Endodermal cell (in vitro differentiated cells): ENCODE results near the gene NODAL. TPM values are rescaled to one million over a fixed set of nuclear protein-coding genes. Genes with fewer than 3 reads are reported as not detected.

Experiments used
- DNase-seq: peaks from one replicate; pipeline ENCODE4 v3.0.0-alpha.2; 2017
- H3K27ac ChIP-seq: 2 replicates; pipeline ENCODE4 v1.5.1; 2013; ENCODE audit warnings: mild to moderate bottlenecking, low read depth, low read length, moderate library complexity
- H3K27me3 ChIP-seq: 2 replicates; pipeline ENCODE4 v1.6.1; 2013; ENCODE audit warnings: mild to moderate bottlenecking, low read length, moderate library complexity; ENCODE audit not compliant: insufficient read depth, control insufficient read depth, poor library complexity, severe bottlenecking
- H3K36me3 ChIP-seq: 2 replicates; pipeline ENCODE4 v1.7.0; 2013; ENCODE audit warnings: mild to moderate bottlenecking, low read length, moderate library complexity; ENCODE audit not compliant: control insufficient read depth, insufficient read depth
- H3K4me1 ChIP-seq: one replicate; pipeline ENCODE4 v1.7.0; 2013; ENCODE audit warnings: low read length; ENCODE audit not compliant: control insufficient read depth, insufficient read depth
- H3K4me3 ChIP-seq: 2 replicates; pipeline ENCODE4 v1.5.1; 2013; ENCODE audit warnings: mild to moderate bottlenecking, low read length, moderate library complexity
- H3K9ac ChIP-seq: 2 replicates; pipeline ENCODE4 v1.6.1; 2013; ENCODE audit warnings: mild to moderate bottlenecking, low read length, moderate library complexity; ENCODE audit not compliant: poor library complexity, severe bottlenecking; ENCODE audit errors: extremely low read depth
- H3K9me3 ChIP-seq: 2 replicates; pipeline ENCODE4 v1.6.1; 2013; ENCODE audit warnings: mild to moderate bottlenecking, low read length, moderate library complexity; ENCODE audit not compliant: control insufficient read depth
- H3K27ac Mint-ChIP-seq: 2 replicates; pipeline ENCODE4 v1.8.0; 2020; ENCODE audit warnings: mixed read lengths
- H3K27me3 Mint-ChIP-seq: 2 replicates; pipeline ENCODE4 v1.8.0; 2021; ENCODE audit warnings: mild to moderate bottlenecking, mixed read lengths; ENCODE audit not compliant: insufficient read depth
- H3K36me3 Mint-ChIP-seq: 2 replicates; pipeline ENCODE4 v1.8.0; 2020; ENCODE audit warnings: low read depth, mixed read lengths
- H3K4me1 Mint-ChIP-seq: 2 replicates; pipeline ENCODE4 v1.8.0; 2020; ENCODE audit warnings: mixed read lengths
- H3K4me3 Mint-ChIP-seq: 2 replicates; pipeline ENCODE4 v1.8.0; 2020; ENCODE audit warnings: mild to moderate bottlenecking, moderate library complexity, mixed read lengths
- H3K9me3 Mint-ChIP-seq: 2 replicates; pipeline ENCODE4 v1.8.0; 2020; ENCODE audit warnings: mild to moderate bottlenecking, mixed read lengths
- CTCF ChIP-seq: fragments of 200-600 bp; sonication (generic); conservative IDR thresholded peaks from 2 replicates; pipeline ENCODE4 v1.5.0; 2021; ENCODE audit warnings: antibody characterized with exemption, mild to moderate bottlenecking
- WGBS, 2 experiments: methylation state at CpG; one replicate each; pipeline versions ENCODE4 v1.1.5 to v1.1.7; 2013; ENCODE audit warnings: missing lambda C conversion rate in 2 of 2, mixed read lengths in 1 of 2; ENCODE audit not compliant: insufficient coverage in 1 of 2, insufficient read length in 1 of 2; 5-methylcytosine and 5-hydroxymethylcytosine counted together
- total RNA-seq, 2 donors: library from RNA; stranded (reverse); fragmentation: NEBNext Ultra II Directional in 1 of 2; extraction: Animal tissue kit (Norgen Biotek cat#: 25700) in 1 of 2; gene quantifications; 2 replicates in 1 of 2; 3 replicates in 1 of 2; pipeline ENCODE4 v1.2.1, GENCODE V29; 2021

The NODAL gene
- total RNA-seq, 2 donors from 2014 or later, result 18.2 to 71.0 TPM

GRCh38 chr10:70435241-70436085 is 6.0 kb downstream of the NODAL start:
- H3K27me3 Mint-ChIP-seq, result peaks cover 4% of the 10 kb centered on the region
- H3K36me3 Mint-ChIP-seq, result peaks cover 53% of the 10 kb centered on the region
- Histone ChIP-seq H3K27ac (no peak overlapping the region), H3K4me1 (peaks cover 12% of the 10 kb centered on the region), H3K4me3 (peak overlapping the region; percentile 37), H3K36me3 (peaks cover 90% of the 10 kb centered on the region), H3K27me3 (no peaks in the 10 kb centered on the region), H3K9me3 (no peaks in the 10 kb centered on the region), H3K9ac (peak overlapping the region; percentile 21)
- no peak overlapping the region for H3K4me3 Mint-ChIP-seq
- H3K27ac Mint-ChIP-seq, result no peak overlapping the region
- TF ChIP-seq CTCF, result no peak
- WGBS, 2 experiments, result 94 to 97% methylated on average over 7 to 19 of the region's 19 CpGs
- no peaks in the 10 kb centered on the region for H3K9me3 Mint-ChIP-seq
- H3K4me1 Mint-ChIP-seq, result peaks cover 20% of the 10 kb centered on the region
- peak; percentile 50 for DNase-seq

GRCh38 chr10:70433581-70434280 is 7.8 kb downstream of the NODAL start:
- no peaks in the 10 kb centered on the region for H3K27me3 Mint-ChIP-seq
- no peaks in the 10 kb centered on the region for H3K9me3 Mint-ChIP-seq
- Histone ChIP-seq H3K4me3 (no peak overlapping the region), H3K36me3 (peaks cover 95% of the 10 kb centered on the region), H3K4me1 (peaks cover 9% of the 10 kb centered on the region), H3K9ac (no peak overlapping the region), H3K9me3 (no peaks in the 10 kb centered on the region), H3K27me3 (no peaks in the 10 kb centered on the region), H3K27ac (no peak overlapping the region)
- H3K4me3 Mint-ChIP-seq, result no peak overlapping the region
- no peak for DNase-seq
- H3K36me3 Mint-ChIP-seq, result peaks cover 52% of the 10 kb centered on the region
- 90 to 96% methylated on average over 4 to 9 of the region's 9 CpGs for WGBS, 2 experiments
- TF ChIP-seq CTCF, result no peak
- peaks cover 12% of the 10 kb centered on the region for H3K4me1 Mint-ChIP-seq
- H3K27ac Mint-ChIP-seq, result no peak overlapping the region

GRCh38 chr10:70432561-70433263 is 8.8 kb downstream of the NODAL start:
- no peak overlapping the region for H3K27ac ChIP-seq
- H3K9me3 ChIP-seq, result no peaks in the 10 kb centered on the region
- no peak for DNase-seq
- no peak overlapping the region for H3K4me3 ChIP-seq
- no peak for TF ChIP-seq CTCF
- H3K36me3 Mint-ChIP-seq, result peaks cover 54% of the 10 kb centered on the region
- H3K27me3 Mint-ChIP-seq, result no peaks in the 10 kb centered on the region
- H3K4me1 Mint-ChIP-seq, result peaks cover 12% of the 10 kb centered on the region
- H3K36me3 ChIP-seq, result peaks cover 97% of the 10 kb centered on the region
- WGBS, 2 experiments, result 93 to 94% methylated on average over 4 to 6 of the region's 6 CpGs
- no peaks in the 10 kb centered on the region for H3K9me3 Mint-ChIP-seq
- H3K27me3 ChIP-seq, result no peaks in the 10 kb centered on the region
- H3K9ac ChIP-seq, result no peak overlapping the region
- peaks cover 9% of the 10 kb centered on the region for H3K4me1 ChIP-seq
- peak overlapping the region; percentile 57 for H3K27ac Mint-ChIP-seq
- H3K4me3 Mint-ChIP-seq, result no peak overlapping the region
